Body of pancreas (tissue), 4 donors: ENCODE measurements around the gene DENND4B.
A peak's percentile ranks its signal among the peaks of the same experiment; 100 is the strongest.

Source experiments
- POLR2A ChIP-seq, 3 donors: fragments of 450-650 bp; IDR thresholded peaks; one replicate each; pipeline ENCODE4 v1.6.1; 2016; ENCODE audit warnings: antibody characterized with exemption in 3 of 3, mild to moderate bottlenecking in 2 of 3
- TF ChIP-seq, protein P1 (sequence below), 7 experiments: fragments of 450-650 bp in 4 of 7; fragments of 200-600 bp in 3 of 7; sonication (generic) in 3 of 7; IDR thresholded peaks; one replicate each; pipeline ENCODE4 v1.5.1; 2016 to 2019; ENCODE audit warnings: antibody characterized with exemption in 7 of 7

DNA sequence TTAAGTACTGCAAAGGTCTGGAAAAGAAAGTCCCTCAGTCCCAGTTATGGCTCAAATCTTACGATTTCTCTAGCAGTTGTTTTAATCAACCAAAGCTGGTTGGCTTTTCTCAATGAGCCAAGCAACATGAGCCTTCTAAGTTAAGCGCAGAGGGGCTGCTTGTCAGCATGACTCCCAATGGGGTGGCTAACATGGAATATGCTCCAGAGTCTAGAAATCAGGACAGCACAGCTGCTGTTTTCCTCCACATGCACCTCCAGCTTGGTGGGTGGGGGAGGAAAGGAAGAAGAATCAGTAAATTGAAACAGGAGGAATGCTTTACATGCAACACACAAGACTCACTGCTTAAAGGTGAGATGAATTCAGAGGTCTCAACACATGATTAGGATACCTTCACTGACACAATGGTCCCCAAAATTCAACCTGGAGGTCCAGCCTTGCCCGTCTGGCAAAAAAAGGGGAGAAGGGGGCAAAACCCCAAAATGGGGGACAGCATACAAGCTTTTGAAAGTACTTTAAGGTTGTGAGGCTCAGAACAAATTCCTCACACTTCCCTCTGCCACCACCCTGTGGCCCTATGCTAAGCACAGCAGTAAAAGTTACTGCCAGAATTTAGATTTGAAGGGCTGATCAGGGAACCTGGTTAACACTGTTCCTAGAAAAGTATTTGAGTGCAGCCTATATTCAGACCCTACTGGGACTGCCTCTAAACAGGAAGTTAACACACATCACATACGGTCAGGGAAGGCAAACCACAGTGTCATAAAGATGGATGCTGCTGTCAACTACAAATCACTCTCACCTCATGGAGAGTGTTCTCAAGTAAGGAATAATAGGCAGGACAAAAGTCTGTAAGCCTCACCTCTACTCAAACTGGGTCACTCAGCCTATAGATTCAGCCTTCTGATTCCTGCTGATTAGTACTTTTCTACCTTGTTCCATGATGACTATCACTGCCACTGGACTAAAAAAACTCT, 26.4 kb downstream of the DENND4B start:
- TF ChIP-seq, protein P1, sequence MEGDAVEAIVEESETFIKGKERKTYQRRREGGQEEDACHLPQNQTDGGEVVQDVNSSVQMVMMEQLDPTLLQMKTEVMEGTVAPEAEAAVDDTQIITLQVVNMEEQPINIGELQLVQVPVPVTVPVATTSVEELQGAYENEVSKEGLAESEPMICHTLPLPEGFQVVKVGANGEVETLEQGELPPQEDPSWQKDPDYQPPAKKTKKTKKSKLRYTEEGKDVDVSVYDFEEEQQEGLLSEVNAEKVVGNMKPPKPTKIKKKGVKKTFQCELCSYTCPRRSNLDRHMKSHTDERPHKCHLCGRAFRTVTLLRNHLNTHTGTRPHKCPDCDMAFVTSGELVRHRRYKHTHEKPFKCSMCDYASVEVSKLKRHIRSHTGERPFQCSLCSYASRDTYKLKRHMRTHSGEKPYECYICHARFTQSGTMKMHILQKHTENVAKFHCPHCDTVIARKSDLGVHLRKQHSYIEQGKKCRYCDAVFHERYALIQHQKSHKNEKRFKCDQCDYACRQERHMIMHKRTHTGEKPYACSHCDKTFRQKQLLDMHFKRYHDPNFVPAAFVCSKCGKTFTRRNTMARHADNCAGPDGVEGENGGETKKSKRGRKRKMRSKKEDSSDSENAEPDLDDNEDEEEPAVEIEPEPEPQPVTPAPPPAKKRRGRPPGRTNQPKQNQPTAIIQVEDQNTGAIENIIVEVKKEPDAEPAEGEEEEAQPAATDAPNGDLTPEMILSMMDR (IDR thresholded peaks at IDR 0.05), result peak in 2 of 7 experiments; percentile 8 to 19
- no peak for TF ChIP-seq POLR2A (IDR thresholded peaks at IDR 0.05)
